ENCODE results near the gene HSD17B4. TPM values are rescaled to one million over a fixed set of nuclear protein-coding genes. Genes with fewer than 3 reads are reported as not detected.
A peak's percentile ranks its signal among the peaks of the same experiment; 100 is the strongest.
"Not testable (repeated sequence)": the region's sequence is repeated elsewhere in the genome, so short reads cannot be mapped to it uniquely, and the experiment has no call there.

HSD17B4 gene
- total and polyA plus RNA-seq, 8 donors: 162 to 413 (median 207) TPM

DNA sequence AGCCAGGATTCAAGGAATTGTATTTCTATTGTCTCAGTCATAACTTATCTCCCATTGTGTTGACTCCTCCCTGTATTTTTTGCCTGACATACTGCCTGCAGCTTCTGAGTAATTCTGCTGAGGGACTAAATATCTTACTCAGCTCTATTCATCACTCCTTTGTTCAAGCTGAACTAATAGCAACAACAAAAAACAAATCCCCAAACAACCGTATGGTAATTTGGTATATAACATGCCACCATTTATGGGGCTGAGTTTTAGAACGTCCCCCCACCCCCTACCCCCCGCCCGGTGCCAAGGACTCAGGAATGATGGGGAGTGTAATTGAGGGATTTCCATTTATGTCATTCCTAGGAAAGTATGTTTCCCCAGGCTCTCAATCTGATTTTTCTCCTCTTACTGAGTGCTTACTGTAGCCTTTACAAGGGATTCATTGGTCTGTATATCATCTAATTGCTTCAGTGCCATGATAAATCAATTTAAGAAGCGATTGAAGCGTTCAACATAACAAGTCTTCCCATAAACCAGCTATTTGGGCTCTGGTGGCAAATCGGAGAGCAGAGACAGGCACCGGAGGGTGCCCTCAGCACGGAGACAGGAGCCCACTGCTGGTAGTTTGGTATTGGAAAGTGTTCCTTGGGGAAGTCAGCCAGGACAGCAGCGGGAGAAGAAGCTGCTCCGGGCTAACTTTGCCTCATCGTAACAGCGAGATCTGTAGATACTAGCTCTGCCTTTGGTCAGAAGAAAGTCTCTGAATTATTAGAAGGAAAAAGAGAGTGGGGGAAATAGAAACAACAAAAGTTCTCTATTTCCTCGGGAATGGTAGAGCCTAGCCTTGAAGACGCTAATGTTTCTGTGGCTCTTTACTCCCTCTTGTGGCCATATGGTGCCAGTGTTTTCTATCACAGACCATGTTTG, 40.7 kb upstream of the HSD17B4 start:
- Histone ChIP-seq H3K9me3 (no peaks in the 10 kb centered on the region), H3K4me1 (peaks cover 0 to 29% of the 10 kb centered on the region in 2 donors), H3K4me3 (peak overlapping the region; percentile 33 to 41), H3K27me3 (no peaks in the 10 kb centered on the region), H3K36me3 (no peaks in the 10 kb centered on the region), H3K27ac (peak overlapping the region; percentile 69 to 78)
- peak; percentile 98 for ATAC-seq
- intact Hi-C loops (cut with DNase I): loop anchor here in 1 of 2 donors (5.0 kb wide), 1 partner anchor 419 kb away; no protein-coding TSS in a partner anchor
- peak in 3 of 4 donors; percentile 59 to 83 (median 73) for DNase-seq
- TF ChIP-seq, protein P1, sequence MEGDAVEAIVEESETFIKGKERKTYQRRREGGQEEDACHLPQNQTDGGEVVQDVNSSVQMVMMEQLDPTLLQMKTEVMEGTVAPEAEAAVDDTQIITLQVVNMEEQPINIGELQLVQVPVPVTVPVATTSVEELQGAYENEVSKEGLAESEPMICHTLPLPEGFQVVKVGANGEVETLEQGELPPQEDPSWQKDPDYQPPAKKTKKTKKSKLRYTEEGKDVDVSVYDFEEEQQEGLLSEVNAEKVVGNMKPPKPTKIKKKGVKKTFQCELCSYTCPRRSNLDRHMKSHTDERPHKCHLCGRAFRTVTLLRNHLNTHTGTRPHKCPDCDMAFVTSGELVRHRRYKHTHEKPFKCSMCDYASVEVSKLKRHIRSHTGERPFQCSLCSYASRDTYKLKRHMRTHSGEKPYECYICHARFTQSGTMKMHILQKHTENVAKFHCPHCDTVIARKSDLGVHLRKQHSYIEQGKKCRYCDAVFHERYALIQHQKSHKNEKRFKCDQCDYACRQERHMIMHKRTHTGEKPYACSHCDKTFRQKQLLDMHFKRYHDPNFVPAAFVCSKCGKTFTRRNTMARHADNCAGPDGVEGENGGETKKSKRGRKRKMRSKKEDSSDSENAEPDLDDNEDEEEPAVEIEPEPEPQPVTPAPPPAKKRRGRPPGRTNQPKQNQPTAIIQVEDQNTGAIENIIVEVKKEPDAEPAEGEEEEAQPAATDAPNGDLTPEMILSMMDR (IDR thresholded peaks at IDR 0.05): peak; percentile 87 to 89

DNA sequence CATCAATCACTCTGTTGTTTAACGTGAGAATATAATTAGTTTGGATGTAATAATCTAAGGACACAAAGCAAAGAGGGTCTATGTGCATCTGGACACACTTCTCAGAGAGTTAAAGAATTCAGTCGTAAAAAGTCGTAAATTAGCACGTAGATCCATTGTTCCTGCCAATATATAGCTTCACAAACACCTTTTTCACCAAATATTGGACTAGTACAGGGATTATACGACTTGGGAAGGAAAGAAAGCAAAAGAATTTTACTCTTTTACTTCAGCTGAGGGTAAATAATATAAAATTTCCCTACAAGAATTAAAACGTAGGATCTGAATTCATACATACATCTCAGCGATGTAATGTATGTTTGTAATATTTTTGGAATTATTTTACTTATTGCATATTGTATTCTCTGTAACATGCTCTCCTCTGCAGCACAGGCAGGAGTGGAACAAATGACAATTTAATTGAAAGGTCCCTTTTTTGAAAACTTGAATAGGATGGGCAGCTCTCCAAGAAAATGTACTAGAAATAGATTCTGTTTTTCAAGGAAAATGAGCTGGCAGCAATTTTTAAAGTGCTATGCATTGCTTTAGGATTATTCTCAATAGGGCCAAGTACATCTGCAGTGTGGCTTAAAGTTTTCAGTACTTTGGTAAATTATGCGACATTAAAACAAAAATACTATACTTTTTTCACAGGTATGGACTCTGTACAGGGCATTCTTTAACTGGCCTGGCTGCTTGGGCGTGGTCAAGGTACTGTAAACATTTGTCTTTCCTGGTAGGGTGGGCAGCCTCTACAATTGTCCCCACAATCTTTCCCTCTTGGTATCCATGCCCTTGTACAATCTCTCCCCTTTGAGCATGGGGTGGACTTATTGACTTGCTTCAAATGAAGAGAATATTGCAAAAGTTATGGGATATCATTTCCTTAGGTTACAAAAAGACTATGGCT, 39.7 kb upstream of the HSD17B4 start:
- no peaks in the 10 kb centered on the region for H3K9me3 ChIP-seq
- no peaks in the 10 kb centered on the region for H3K36me3 ChIP-seq
- TF ChIP-seq, protein P1 (IDR thresholded peaks at IDR 0.05): no peak
- intact Hi-C loops (cut with DNase I): loop anchor here in 1 of 2 donors (5.0 kb wide), 1 partner anchor 420 kb away; no protein-coding TSS in a partner anchor
- no peaks in the 10 kb centered on the region for H3K27me3 ChIP-seq
- H3K27ac ChIP-seq: peak overlapping the region in 1 of 2 donors; percentile 69
- DNase-seq: no peak
- H3K4me3 ChIP-seq: peak overlapping the region in 1 of 2 donors; percentile 41
- ATAC-seq: no peak
- peaks cover 0 to 31% of the 10 kb centered on the region in 2 donors for H3K4me1 ChIP-seq

DNA sequence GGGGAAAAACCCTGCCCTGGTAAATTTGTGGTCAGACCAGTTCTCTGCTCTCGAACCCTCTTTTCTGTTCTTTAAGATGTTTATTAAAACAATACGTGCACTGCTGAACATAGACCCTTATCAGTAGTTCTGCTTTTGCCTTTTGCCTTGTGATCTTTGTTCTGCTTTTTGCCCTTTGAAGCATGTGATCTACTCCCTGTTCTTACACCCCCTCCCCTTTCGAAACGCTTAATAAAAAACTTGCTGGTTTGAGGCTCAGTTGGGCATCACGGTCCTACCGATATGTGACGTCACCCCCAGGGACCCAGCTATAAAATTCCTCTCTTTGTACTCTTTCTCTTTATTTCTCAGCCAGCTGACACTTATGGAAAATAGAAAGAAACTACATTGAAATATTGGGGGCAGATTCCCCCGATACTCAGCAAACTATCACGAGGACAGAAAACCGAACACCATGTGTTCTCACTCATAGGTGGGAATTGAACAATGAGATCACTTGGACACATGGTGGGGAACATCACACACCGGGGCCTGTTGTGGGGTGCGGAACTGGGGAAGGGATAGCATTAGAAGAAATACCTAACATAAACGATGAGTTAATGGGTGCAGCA, 38.1 kb upstream of the HSD17B4 start:
- DNase-seq, ATAC-seq: not testable (repeated sequence)
- intact Hi-C loops (cut with DNase I): loop anchor here in 1 of 2 donors (5.0 kb wide), 1 partner anchor 422 kb away; no protein-coding TSS in a partner anchor

DNA sequence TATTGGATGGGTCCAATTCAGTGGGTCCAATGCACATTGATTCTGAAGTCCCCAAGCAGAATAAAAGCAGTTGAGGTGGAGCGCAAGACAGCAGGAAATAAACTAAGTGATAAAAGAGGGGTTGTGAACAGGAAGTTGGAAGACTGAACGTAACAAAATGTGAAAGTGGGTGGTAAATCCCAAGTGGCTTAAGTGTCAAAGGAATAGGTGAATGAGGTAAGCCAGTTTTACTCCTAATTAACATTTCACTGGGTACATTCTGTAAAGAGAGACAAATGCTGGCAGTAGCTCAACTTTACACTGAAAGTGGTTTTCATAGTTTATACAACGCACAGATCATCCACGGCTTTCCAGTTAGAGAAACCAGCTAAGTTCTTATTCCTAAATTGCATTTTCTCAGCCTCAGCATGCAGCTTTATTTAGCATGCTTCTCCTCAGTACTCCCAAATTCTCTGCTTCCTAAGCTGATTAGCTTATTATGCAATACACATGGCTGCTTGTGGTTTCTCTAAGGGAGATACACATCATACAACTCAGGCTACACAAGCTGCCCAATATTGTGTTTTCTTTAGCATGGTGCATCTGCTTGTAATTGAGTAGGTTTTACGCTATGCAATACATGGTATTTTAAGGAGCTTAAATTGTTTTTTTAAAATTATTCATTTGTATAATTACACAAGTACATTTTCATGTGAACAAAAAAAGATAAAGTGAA, 34.2 kb upstream of the HSD17B4 start:
- DNase-seq: no peak
- no peaks in the 10 kb centered on the region for H3K36me3 ChIP-seq
- peak overlapping the region in 1 of 2 donors; percentile 7 for H3K27ac ChIP-seq
- H3K4me1 ChIP-seq: peaks cover 0 to 37% of the 10 kb centered on the region in 2 donors
- ATAC-seq: peak; percentile 75
- no peak overlapping the region for H3K4me3 ChIP-seq
- H3K27me3 ChIP-seq: no peaks in the 10 kb centered on the region
- intact Hi-C loops (cut with DNase I): no loop called here
- TF ChIP-seq, protein P1 (IDR thresholded peaks at IDR 0.05): no peak
- no peaks in the 10 kb centered on the region for H3K9me3 ChIP-seq

More for the DNA sequence above, 38.1 kb upstream of the HSD17B4 start:
- H3K36me3 ChIP-seq, H3K27me3 ChIP-seq, H3K9me3 ChIP-seq, H3K4me3 ChIP-seq: not testable (repeated sequence)
- Histone ChIP-seq H3K27ac (peak overlapping the region in 1 of 2 donors; percentile 69), H3K4me1 (peaks cover 0 to 46% of the 10 kb centered on the region in 2 donors)

Data from left lung (tissue), 10 donors.